GM12878 (cell line): Measurements from ENCODE around the gene LMBR1. TPM values are rescaled to one million over a fixed set of nuclear protein-coding genes. Genes with fewer than 3 reads are reported as not detected.

ENCODE experiments used
- ATAC-seq: fragments of 200-7000 bp; cut with Tn5 transposase; 3 replicates; pipeline ENCODE4 v1.9.1; 2020; ENCODE audit warnings: mild to moderate bottlenecking, moderate library complexity
- BruUV-seq: library from RNA; stranded (reverse); fragments of 400-500 nt; replicated peaks from 2 replicates; lab custom pipeline; 2021; lab: Mats Ljungman, UMichigan
- CTCF ChIA-PET: fragments of 300-600 bp; sonication (Branson Sonifier 250); formaldehyde crosslinking; extraction: SDS; loops from one replicate; lab custom pipeline; 2021; ENCODE audit warnings: inconsistent platforms; lab: Yijun Ruan, JAX
- POLR2A ChIA-PET: fragments of 350-600 bp; formaldehyde crosslinking; extraction: SDS; loops from one replicate; lab custom pipeline; 2021; ENCODE audit warnings: inconsistent platforms; lab: Charles Lee
- RAD21 ChIA-PET: fragments of 300-600 bp; sonication (Branson Sonifier 250); formaldehyde crosslinking; loops from one replicate; lab custom pipeline; 2023; ENCODE audit warnings: antibody characterized with exemption; ENCODE audit not compliant: unreplicated experiment; lab: Charles Lee
- SMC1A ChIA-PET: fragments of 300-600 bp; sonication (Branson Sonifier 250); formaldehyde crosslinking; loops from one replicate; lab custom pipeline; 2023; ENCODE audit not compliant: unreplicated experiment, uncharacterized antibody; lab: Charles Lee
- DNase-seq: peaks from one replicate; pipeline ENCODE4 v3.0.0-alpha.2; 2011; ENCODE audit warnings: low read depth, low spot score
- FAIRE-seq: peaks from 3 replicates; lab custom pipeline; 2011; peaks lifted over from hg19 to GRCh38; lab: Jason Lieb, UNC
- H2AFZ ChIP-seq: 2 replicates; pipeline ENCODE4 v1.6.0; 2011; ENCODE audit warnings: low read depth, low read length, control low read depth; ENCODE audit not compliant: control insufficient read depth
- H3K27ac ChIP-seq: 2 replicates; pipeline ENCODE4 v1.5.1; 2011; ENCODE audit warnings: control low read depth; ENCODE audit not compliant: control insufficient read depth, insufficient read depth
- H3K27me3 ChIP-seq, 2 experiments: replicated peaks in 1 of 2; 2 replicates each; pipeline versions ENCODE4 v1.6.0 to v1.6.1; 2011; ENCODE audit warnings: low read length in 1 of 2; ENCODE audit not compliant: control insufficient read depth in 2 of 2, insufficient read depth in 2 of 2
- H3K36me3 ChIP-seq, 2 experiments: 2 replicates each; pipeline ENCODE4 v1.5.1; 2011; ENCODE audit warnings: low read length in 1 of 2; ENCODE audit not compliant: control insufficient read depth in 2 of 2, insufficient read depth in 2 of 2
- H3K4me1 ChIP-seq: 2 replicates; pipeline ENCODE4 v1.6.1; 2011; ENCODE audit warnings: mild to moderate bottlenecking, low read length, moderate library complexity, mixed read lengths; ENCODE audit not compliant: control insufficient read depth, insufficient read depth
- H3K4me2 ChIP-seq: 2 replicates; pipeline ENCODE4 v1.6.0; 2011; ENCODE audit warnings: control low read depth; ENCODE audit not compliant: control insufficient read depth, insufficient read depth
- H3K4me3 ChIP-seq: fragments of 200-600 bp; sonication (generic); 2 replicates; pipeline ENCODE4 v1.5.1; 2016
- H3K79me2 ChIP-seq: 2 replicates; pipeline ENCODE4 v1.6.0; 2011; ENCODE audit warnings: low read length; ENCODE audit not compliant: control insufficient read depth, insufficient read depth
- H3K9ac ChIP-seq: 2 replicates; pipeline ENCODE4 v1.8.0; 2011; ENCODE audit warnings: low read length, control low read depth, mixed read lengths; ENCODE audit not compliant: control insufficient read depth, insufficient read depth
- H3K9me3 ChIP-seq: replicated peaks from 3 replicates; pipeline ENCODE4 v1.5.1; 2011; ENCODE audit warnings: mild to moderate bottlenecking, low read length; ENCODE audit not compliant: control insufficient read depth, insufficient read depth
- H4K20me1 ChIP-seq: 2 replicates; pipeline ENCODE4 v1.6.0; 2011; ENCODE audit not compliant: control insufficient read depth, insufficient read depth
- BMI1 ChIP-seq: fragments of 450-650 bp; IDR thresholded peaks from 2 replicates; pipeline ENCODE4 v1.6.1; 2016; ENCODE audit warnings: mild to moderate bottlenecking, moderate library complexity, borderline replicate concordance
- CBX5 ChIP-seq: sonication (generic); IDR thresholded peaks from 2 replicates; pipeline ENCODE4 v1.6.1; 2016; ENCODE audit warnings: low read depth, moderate library complexity, mild to moderate bottlenecking, inconsistent platforms
- CHD1 ChIP-seq: IDR thresholded peaks from 2 replicates; pipeline ENCODE4 v1.6.1; 2012; ENCODE audit warnings: low read depth, low read length, improper control_type of control experiment
- CREB1 ChIP-seq: IDR thresholded peaks from 2 replicates; pipeline ENCODE4 v1.6.1; 2012; ENCODE audit warnings: low read depth, mild to moderate bottlenecking, inconsistent platforms
- EP300 ChIP-seq, 2 experiments: fragments of 150-350 bp in 1 of 2; IDR thresholded peaks; 2 replicates each; pipeline ENCODE4 v1.6.1; 2011 to 2012; ENCODE audit warnings: low read depth in 2 of 2, low read length in 2 of 2, borderline replicate concordance in 1 of 2, improper control_type of control experiment in 1 of 2, inconsistent platforms in 1 of 2; ENCODE audit not compliant: control insufficient read depth in 1 of 2
- ESRRA ChIP-seq: IDR thresholded peaks from 2 replicates; pipeline ENCODE4 v1.6.1; 2012; ENCODE audit warnings: mild to moderate bottlenecking, low read length, improper control_type of control experiment
- HCFC1 ChIP-seq: fragments of 150-350 bp; IDR thresholded peaks from 2 replicates; pipeline ENCODE4 v1.6.1; 2014; ENCODE audit warnings: low read length
- JUNB ChIP-seq: IDR thresholded peaks from 2 replicates; pipeline ENCODE4 v1.6.1; 2016; ENCODE audit warnings: antibody characterized with exemption, mild to moderate bottlenecking
- JUND ChIP-seq: IDR thresholded peaks from 2 replicates; pipeline ENCODE4 v1.6.1; 2012; ENCODE audit warnings: low read depth, mild to moderate bottlenecking, low read length, improper control_type of control experiment, moderate library complexity
- KLF5 ChIP-seq: fragments of 450-650 bp; IDR thresholded peaks from 2 replicates; pipeline ENCODE4 v1.6.1; 2014; ENCODE audit warnings: mild to moderate bottlenecking; ENCODE audit not compliant: partially characterized antibody
- MTA2 ChIP-seq: fragments of 450-650 bp; IDR thresholded peaks from 2 replicates; pipeline ENCODE4 v1.6.1; 2016; ENCODE audit warnings: low read depth, mild to moderate bottlenecking, moderate library complexity
- NFYB ChIP-seq: IDR thresholded peaks from 2 replicates; pipeline ENCODE4 v1.6.1; 2011; ENCODE audit warnings: low read depth, mild to moderate bottlenecking, low read length, improper control_type of control experiment, moderate library complexity; ENCODE audit not compliant: insufficient read depth
- NR2C1 ChIP-seq: fragments of 450-650 bp; IDR thresholded peaks from 2 replicates; pipeline ENCODE4 v1.6.1; 2017; ENCODE audit warnings: antibody characterized with exemption, mild to moderate bottlenecking, moderate library complexity
- PML ChIP-seq: IDR thresholded peaks from 2 replicates; pipeline ENCODE4 v1.6.1; 2012; ENCODE audit warnings: low read length, inconsistent platforms
- TARDBP ChIP-seq: IDR thresholded peaks from 2 replicates; pipeline ENCODE4 v1.6.1; 2016; ENCODE audit warnings: borderline replicate concordance
- ZSCAN29 ChIP-seq: fragments of 450-650 bp; IDR thresholded peaks from 2 replicates; pipeline ENCODE4 v1.6.1; 2017; ENCODE audit warnings: mild to moderate bottlenecking, moderate library complexity
- in situ Hi-C: fragments of 300-500 bp; cut with MboI; formaldehyde crosslinking; loops from 9 replicates; pipeline ENCODE4 v1.14.3; 2018; ENCODE audit warnings: mixed read lengths
- intact Hi-C: fragments of 100-400 bp; cut with micrococcal nuclease; formaldehyde crosslinking; loops from one replicate; pipeline ENCODE4 v1.14.2; 2022; ENCODE audit not compliant: unreplicated experiment
- polyA plus RNA-seq, 11 experiments: library from polyadenylated mRNA; depleted of rRNA in 4 of 11; unstranded in 6 of 11; stranded (reverse) in 5 of 11; fragments of >200 nt; fragmentation: Nextera tagmentation in 4 of 11; fragmentation: Illumina TruSeq in 1 of 11; extraction: Ambion mirVana in 4 of 11; extraction: Trizol in 1 of 11; gene quantifications; 1 replicate in 1 of 11; 2 replicates in 10 of 11; pipeline versions ENCODE4 v1.2.1 to v1.2.3, GENCODE V29; 2011 to 2016; ENCODE audit warnings: inconsistent platforms in 2 of 11, missing spikeins in 2 of 11, low read depth in 1 of 11
- total RNA-seq, 4 experiments: library from RNA; depleted of rRNA in 3 of 4; stranded (reverse); fragments of >200 nt in 3 of 4; fragmentation: Illumina TruSeq in 1 of 4; extraction: Trizol in 1 of 4; gene quantifications; 2 replicates each; pipeline versions ENCODE4 v1.2.1 to v1.2.3, GENCODE V29; 2013 to 2021
- TF ChIP-seq, protein P1 (sequence below): IDR thresholded peaks from 2 replicates; pipeline ENCODE4 v1.6.1; 2012; ENCODE audit warnings: low read depth, low read length, improper control_type of control experiment
- TF ChIP-seq, protein P2 (sequence below): IDR thresholded peaks from 2 replicates; pipeline ENCODE4 v1.6.1; 2012; ENCODE audit warnings: improper control_type of control experiment, low read depth, low read length; ENCODE audit not compliant: insufficient replicate concordance

Gene LMBR1
- total and polyA plus RNA-seq, 10 of the 15 experiments (the other 5 are each of a cell fraction or from before 2014, with no cell fraction given), result 4.0 to 63.5 (median 28.8) TPM

DNA sequence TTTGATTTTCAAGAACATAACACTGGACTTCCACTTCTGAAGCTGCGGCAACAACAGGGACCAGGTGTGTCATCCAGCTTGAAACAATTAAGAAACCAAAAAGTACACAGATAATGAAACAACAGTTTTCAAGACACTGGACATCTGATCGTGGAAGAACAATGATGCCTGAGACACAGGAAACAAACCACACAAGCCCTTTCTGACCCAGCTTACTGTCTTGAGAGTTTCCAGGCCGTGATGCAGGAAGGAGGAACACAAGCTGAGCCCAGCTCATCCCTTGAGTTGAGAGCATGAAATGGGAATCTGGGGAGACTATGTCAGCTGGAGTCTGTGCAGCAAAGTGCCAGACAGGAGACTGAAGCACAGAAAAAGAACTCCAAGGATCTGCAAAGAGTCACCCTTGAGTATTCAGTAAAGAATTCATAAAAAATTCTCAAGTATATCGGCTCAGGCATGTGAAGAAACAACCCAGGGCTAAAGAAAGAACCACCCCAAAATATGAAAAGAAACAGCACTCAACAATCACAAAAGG lies 160.8 kb downstream of the LMBR1 start (continued):
- TF ChIP-seq BMI1, result no peak
- TF ChIP-seq MTA2, result no peak
- no peak for TF ChIP-seq TARDBP
- no peak for TF ChIP-seq KLF5
- no peak for TF ChIP-seq JUND
- no peak for TF ChIP-seq ZSCAN29
- TF ChIP-seq PML, result no peak

DNA sequence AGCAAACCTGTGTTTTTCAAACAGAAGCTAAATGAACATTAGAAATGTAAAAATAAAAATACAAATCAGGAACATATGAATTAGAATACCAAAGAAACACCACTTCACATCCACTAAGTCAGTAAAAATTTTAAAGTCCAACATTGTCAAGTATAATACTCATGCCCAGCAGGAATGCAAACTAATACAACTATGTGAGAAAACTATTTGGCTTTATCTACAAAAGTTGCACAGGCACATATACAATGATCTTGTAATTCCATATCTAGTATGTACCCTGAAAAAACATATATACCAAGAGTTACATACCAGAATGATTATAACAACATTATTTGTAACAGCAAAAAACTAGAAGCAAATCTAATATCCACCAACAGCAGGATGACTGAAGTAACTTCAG lies 161.3 kb downstream of the LMBR1 start:
- in situ Hi-C loops (no loop called here), intact Hi-C loops (no loop called here)
- FAIRE-seq (no peak), DNase-seq (no peak), ATAC-seq (no peak)
- no TSS peak for BruUV-seq
- ChIA-PET CTCF (no interaction called here), POLR2A (no interaction called here), SMC1A (interaction anchor here (0.9 to 2.4 kb wide), 5 partner anchors 9 to 12 kb away, joined by 3 to 8 read pairs (median 3); no protein-coding TSS in a partner anchor), RAD21 (no interaction called here)
- no peaks in the 10 kb centered on the region for H3K27me3 ChIP-seq
- H3K79me2 ChIP-seq, result no peaks in the 10 kb centered on the region
- H3K27ac ChIP-seq, result no peak overlapping the region
- H2AFZ ChIP-seq, result no peak overlapping the region
- peaks cover 1% of the 10 kb centered on the region; the same call in 2 of the 3 replicates for H3K9me3 ChIP-seq
- no peak overlapping the region for H3K4me3 ChIP-seq
- peaks cover 0 to 7% of the 10 kb centered on the region in 2 experiments; a peak in 1 of 4 replicates for H3K36me3 ChIP-seq
- no peak overlapping the region for H3K9ac ChIP-seq
- no peak overlapping the region for H3K4me2 ChIP-seq
- H3K4me1 ChIP-seq, result no peaks in the 10 kb centered on the region
- H4K20me1 ChIP-seq, result no peaks in the 10 kb centered on the region
- no peak for TF ChIP-seq CREB1
- TF ChIP-seq EP300 (IDR thresholded peaks at IDR 0.05; ENCODE audit: borderline replicate concordance in 1 of 2, control insufficient read depth in 1 of 2, low read depth in 2 of 2, low read length in 2 of 2), result no peak
- TF ChIP-seq, protein P1, sequence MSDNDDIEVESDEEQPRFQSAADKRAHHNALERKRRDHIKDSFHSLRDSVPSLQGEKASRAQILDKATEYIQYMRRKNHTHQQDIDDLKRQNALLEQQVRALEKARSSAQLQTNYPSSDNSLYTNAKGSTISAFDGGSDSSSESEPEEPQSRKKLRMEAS, result no peak
- TF ChIP-seq ESRRA, result no peak
- TF ChIP-seq HCFC1, result no peak
- no peak for TF ChIP-seq CHD1
- TF ChIP-seq, protein P2, sequence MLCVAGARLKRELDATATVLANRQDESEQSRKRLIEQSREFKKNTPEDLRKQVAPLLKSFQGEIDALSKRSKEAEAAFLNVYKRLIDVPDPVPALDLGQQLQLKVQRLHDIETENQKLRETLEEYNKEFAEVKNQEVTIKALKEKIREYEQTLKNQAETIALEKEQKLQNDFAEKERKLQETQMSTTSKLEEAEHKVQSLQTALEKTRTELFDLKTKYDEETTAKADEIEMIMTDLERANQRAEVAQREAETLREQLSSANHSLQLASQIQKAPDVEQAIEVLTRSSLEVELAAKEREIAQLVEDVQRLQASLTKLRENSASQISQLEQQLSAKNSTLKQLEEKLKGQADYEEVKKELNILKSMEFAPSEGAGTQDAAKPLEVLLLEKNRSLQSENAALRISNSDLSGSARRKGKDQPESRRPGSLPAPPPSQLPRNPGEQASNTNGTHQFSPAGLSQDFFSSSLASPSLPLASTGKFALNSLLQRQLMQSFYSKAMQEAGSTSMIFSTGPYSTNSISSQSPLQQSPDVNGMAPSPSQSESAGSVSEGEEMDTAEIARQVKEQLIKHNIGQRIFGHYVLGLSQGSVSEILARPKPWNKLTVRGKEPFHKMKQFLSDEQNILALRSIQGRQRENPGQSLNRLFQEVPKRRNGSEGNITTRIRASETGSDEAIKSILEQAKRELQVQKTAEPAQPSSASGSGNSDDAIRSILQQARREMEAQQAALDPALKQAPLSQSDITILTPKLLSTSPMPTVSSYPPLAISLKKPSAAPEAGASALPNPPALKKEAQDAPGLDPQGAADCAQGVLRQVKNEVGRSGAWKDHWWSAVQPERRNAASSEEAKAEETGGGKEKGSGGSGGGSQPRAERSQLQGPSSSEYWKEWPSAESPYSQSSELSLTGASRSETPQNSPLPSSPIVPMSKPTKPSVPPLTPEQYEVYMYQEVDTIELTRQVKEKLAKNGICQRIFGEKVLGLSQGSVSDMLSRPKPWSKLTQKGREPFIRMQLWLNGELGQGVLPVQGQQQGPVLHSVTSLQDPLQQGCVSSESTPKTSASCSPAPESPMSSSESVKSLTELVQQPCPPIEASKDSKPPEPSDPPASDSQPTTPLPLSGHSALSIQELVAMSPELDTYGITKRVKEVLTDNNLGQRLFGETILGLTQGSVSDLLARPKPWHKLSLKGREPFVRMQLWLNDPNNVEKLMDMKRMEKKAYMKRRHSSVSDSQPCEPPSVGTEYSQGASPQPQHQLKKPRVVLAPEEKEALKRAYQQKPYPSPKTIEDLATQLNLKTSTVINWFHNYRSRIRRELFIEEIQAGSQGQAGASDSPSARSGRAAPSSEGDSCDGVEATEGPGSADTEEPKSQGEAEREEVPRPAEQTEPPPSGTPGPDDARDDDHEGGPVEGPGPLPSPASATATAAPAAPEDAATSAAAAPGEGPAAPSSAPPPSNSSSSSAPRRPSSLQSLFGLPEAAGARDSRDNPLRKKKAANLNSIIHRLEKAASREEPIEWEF, result no peak
- TF ChIP-seq CBX5, result no peak
- no peak for TF ChIP-seq NR2C1
- no peak for TF ChIP-seq JUNB
- TF ChIP-seq NFYB, result no peak
